Activated CD4-positive, CD25-positive, alpha-beta regulatory T cell treated with anti-CD3 and anti-CD28 coated beads, Interleukin-2, amount 50 U/mL, for 72 hours (primary cell): ENCODE results near the gene PTRH1.
A peak's percentile ranks its signal among the peaks of the same experiment; 100 is the strongest.

Source experiments
- DNase-seq: peaks from one replicate; pipeline ENCODE4 v3.0.0; 2021

Gene PTRH1

DNA sequence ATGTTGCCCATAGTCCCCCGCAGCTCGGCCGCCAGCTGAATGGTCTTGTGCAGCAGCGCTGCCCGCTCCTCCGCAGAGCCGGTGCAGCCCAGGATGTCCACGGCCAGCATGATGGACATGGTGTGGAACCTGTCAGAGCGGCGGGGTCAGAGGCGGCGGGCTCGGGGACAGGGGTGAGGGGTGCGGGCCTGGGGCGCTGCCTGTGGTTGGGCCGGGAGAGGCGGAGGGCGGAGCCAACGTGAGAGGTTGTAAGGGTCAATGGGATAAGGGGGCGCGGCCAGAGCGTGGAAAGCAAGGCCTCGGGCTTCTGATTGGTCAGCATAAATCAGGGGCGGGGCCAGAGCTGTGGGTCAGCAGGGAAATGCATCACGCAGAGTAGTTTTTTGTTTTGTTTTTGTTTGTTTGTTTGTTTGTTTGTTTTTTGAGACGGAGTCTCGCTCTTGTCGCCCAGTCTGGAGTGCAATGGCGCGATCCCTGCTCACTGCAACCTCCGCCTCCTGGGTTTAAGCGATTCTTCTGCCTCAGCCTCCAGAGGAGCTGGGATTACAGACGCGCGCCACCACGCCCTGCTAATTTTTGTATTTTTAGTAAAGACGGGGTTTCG lies 26.5 kb upstream of the PTRH1 start:
- no peak for DNase-seq

- no peak for DNase-seq
These were observed 24.3 kb upstream of the PTRH1 start for GRCh38 chr9:127739614-127740330.

- no peak for DNase-seq
These were observed 23.2 kb upstream of the PTRH1 start for GRCh38 chr9:127738666-127739065.

- no peak for DNase-seq
These were observed 20.2 kb upstream of the PTRH1 start for GRCh38 chr9:127735530-127736185.

DNA sequence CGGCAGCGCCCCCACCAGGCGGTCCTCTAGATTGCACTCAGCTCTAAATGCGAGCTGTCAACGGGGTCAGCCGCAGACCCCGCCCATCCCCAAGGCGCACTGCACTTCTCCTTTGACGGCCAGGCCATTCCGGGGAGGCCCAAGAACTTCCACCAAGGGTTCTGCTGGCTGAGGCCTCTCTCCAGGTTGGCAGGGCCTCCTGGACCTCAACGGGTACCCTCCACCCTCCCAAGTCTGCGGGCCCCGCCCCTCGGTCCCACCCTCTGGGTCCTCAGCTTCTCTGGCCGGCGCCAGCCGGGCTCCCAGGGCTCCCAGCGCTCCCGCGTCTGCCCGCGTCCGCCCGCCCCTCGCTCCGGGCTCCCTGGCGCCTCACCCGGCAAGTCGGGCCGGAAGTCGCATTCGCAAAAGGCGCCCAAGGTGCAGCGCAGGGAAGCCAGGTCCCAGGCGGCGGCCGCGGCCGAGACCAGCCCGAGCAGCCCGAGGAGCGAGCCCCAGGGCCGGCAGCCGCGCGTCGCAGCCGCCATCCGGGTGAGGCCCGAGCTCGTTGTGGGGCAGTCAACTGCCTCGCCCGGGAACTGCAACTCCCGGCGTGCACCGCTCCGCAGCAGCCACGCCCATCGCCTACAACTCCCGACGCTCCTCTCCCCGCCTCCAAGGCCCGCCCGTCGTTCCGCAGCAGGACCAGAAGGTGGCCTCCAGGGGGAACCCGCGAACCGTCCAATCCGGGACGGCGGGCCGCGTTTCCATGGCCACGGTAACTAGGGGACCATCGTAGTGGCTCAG lies 19.5 kb upstream of the PTRH1 start, which contains the start of gene TOR2A:
TOR2A (minus strand) TSS at position 548 of the 783 bp plus-strand sequence; CDS start at position 524, 24 bp downstream.
- DNase-seq, result peak; percentile 99

- DNase-seq, result no peak
These were observed 18.8 kb upstream of the PTRH1 start for GRCh38 chr9:127734247-127734746.

- no peak for DNase-seq
These were observed 18.2 kb upstream of the PTRH1 start for GRCh38 chr9:127733614-127734013.

DNA sequence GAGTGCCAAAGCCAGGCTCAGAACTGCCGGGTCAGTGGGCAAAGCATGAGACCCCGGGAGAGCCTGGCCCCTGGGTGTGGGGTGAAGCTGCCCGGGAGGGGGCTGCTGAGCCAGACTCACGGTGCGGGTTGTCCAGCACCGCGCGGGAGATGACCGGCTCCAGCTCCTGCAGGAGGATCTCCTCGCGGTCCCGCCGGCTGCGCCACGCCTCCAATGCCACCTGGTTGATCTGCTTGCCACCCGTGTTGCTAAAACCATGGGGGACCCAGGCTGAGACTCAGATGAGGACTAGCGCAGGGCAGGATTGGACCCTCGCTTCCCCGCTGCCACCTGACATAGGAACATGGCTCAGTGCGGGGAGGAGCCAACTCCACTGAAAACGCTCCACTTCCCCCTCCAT lies 17.0 kb upstream of the PTRH1 start:
- DNase-seq, result no peak

GRCh38 chr9:127731938-127732337 lies 16.5 kb upstream of the PTRH1 start:
- no peak for DNase-seq

GRCh38 chr9:127730799-127731410 lies 15.4 kb upstream of the PTRH1 start:
- DNase-seq, result no peak

GRCh38 chr9:127730262-127730661 lies 14.8 kb upstream of the PTRH1 start:
- no peak for DNase-seq

DNA sequence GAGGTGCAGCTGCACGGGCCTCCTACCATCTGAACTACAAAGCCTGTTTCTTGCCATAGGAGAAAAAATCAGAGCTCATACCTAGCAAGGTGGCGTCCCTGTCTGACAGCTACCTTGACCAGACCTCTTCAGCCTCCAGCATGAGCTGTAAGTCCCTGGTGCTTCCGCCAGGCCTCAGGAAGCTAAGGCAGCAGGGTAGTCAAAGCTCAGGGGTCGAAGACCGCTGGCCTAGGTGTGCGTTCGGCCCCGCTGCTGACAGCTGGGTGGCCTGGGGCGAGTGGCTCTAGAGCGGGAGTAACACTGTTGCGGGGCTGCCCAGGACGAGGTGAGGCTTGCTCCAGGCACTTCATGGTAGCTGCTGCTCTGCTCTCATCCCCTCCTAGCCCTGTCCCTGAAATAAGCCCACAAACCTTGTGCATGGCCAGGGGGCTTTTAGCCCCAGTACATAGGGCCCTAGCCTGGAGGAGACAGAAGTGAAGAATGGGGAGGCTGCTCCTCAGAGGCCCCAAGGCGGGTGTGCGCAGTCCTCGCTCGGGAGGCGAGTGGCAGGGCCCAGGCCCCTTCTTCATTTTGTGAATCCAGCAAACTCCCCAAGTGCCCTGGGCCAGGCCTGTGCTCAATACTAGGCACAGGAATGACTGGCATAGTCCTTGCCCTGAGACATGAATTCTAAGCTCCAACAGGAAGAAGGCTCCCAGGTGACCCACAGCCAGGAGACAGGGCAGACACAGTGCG lies 14.2 kb upstream of the PTRH1 start:
- DNase-seq, result no peak

DNA sequence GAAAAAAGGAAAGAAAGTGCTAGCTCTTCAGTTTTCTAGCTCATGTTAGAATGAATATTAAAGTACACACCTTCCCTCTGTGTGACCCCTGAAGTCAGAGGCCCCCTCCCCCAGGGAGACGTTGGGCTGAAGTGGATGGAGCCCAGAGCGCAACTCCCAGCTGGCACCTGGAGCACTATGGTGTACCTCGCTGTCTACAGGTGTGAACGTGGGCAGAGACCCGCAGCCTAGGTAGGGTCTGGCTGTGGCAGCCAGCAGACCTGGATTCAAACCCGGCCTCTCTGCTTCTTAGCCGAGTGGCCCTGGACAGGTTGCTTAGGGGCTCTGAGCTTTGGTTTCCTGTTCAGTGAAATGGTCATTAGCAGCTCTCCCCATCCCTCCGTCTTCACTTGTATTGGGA lies 13.3 kb upstream of the PTRH1 start:
- no peak for DNase-seq

- no peak for DNase-seq
These were observed 11.4 kb upstream of the PTRH1 start for GRCh38 chr9:127726871-127727270.

DNA sequence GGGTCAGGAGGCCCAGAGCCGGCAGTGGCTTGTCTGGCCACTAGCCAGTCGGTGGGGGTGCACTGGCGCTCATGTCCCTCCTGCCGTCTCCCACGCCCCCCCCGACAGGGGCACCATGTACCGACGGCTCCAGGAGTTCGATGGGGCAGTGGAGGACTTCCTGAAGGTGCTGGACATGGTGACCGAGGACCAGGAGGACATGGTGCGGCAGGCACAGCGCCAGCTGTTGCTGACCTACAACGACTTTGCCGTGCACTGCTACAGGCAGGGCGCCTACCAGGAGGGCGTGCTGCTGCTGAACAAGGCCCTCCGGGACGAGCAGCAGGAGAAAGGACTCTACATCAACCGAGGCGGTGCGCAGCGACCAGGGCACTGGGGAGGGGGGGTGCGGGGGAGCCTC lies 8.5 kb upstream of the PTRH1 start:
- no peak for DNase-seq

- DNase-seq, result no peak
These were observed 8.0 kb upstream of the PTRH1 start for GRCh38 chr9:127723444-127723843.

- DNase-seq, result no peak
These were observed 7.5 kb upstream of the PTRH1 start for GRCh38 chr9:127723013-127723412.

DNA sequence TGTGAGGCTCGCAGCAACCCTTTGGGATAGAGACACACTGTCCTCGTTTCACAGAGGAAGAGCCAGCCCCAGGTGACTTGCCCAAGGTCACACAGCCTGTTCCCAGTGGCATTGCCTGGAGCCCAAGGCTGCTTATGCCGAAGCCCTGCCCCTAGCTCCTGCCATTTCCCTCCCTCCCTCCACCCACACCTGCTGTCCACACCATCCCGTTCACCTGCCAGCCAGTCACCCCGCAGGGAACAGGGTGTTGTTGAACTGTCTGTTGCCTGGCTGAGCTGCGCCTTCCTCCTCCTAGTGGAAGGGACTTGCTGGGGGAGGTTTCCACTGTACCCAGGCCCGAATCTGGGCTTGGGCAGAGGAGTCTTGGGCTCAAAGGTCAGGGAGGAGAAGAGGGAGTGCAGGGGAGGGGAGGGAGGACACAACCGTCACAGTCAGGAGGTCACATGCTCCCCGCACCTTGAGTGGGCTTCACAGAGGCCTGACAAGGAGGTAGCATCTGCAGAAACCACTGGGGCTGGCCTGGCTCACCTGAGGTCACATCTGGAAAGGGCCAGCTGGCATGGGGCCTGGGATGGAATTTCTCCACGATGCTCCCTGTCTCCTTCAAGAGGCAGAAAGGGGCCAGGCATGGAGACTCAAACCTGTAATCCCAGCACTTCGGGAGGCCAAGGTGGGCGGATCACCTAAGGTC lies 6.7 kb upstream of the PTRH1 start:
- DNase-seq, result no peak

DNA sequence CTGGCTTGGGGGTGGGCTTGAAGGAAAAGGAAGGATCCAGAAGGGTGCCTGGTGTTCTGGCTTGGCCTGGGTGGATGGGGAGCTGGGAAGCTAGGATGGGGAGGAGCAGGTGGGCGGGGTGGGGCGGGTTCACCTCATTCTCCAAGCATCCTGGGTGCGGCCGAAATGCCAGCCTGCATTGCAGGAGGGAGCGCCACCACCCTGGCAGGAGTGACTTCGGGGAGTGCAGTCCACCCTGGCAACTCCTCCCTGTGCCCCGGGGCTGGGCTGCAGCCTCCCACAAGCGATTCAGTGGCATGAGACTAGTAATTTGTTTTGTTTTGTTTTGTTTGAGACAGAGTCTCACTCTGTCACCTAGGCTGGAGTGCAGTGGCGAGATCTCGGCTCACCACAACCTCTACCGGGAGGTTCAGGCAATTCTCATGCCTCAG lies 5.9 kb upstream of the PTRH1 start:
- no peak for DNase-seq

GRCh38 chr9:127720865-127721227 lies 5.4 kb upstream of the PTRH1 start:
- DNase-seq, result no peak
